ENCODE data around the gene DLG2.
"Not testable (repeated sequence)": the region's sequence is repeated elsewhere in the genome, so short reads cannot be mapped to it uniquely, and the experiment has no call there.

DLG2 gene

GRCh38 chr11:83601914-83602527 lies 2025.1 kb downstream of the DLG2 start:
- no peak overlapping the region for H3K4me3 ChIP-seq (ENCODE audit: low read depth, low read length)
- CTCF ChIA-PET, result no interaction called here
- no peak for TF ChIP-seq CTCF (IDR thresholded peaks at IDR 0.05; ENCODE audit: insufficient read depth, low read length, missing control alignments)
- POLR2A ChIA-PET, result no interaction called here
- DNase-seq (ENCODE audit: low read depth, low spot score), result no peak

- ChIA-PET CTCF (no interaction called here), POLR2A (no interaction called here)
- H3K4me3 ChIP-seq (ENCODE audit: low read depth, low read length), result no peak overlapping the region
- DNase-seq (ENCODE audit: low read depth, low spot score), result no peak
- no peak for TF ChIP-seq CTCF (IDR thresholded peaks at IDR 0.05; ENCODE audit: insufficient read depth, low read length, missing control alignments)
Measured at GRCh38 chr11:83601201-83601913, 2025.8 kb downstream of the DLG2 start.

GRCh38 chr11:83600661-83601060 lies 2026.5 kb downstream of the DLG2 start:
- DNase-seq (ENCODE audit: low read depth, low spot score), result no peak
- ChIA-PET CTCF (no interaction called here), POLR2A (no interaction called here)
- no peak overlapping the region for H3K4me3 ChIP-seq (ENCODE audit: low read depth, low read length)
- no peak for TF ChIP-seq CTCF (IDR thresholded peaks at IDR 0.05; ENCODE audit: insufficient read depth, low read length, missing control alignments)

- ChIA-PET POLR2A (no interaction called here), CTCF (no interaction called here)
- no peak for DNase-seq (ENCODE audit: low read depth, low spot score)
- H3K4me3 ChIP-seq (ENCODE audit: low read depth, low read length), result no peak overlapping the region
- no peak for TF ChIP-seq CTCF (IDR thresholded peaks at IDR 0.05; ENCODE audit: insufficient read depth, low read length, missing control alignments)
Measured at GRCh38 chr11:83599066-83599465, 2028.1 kb downstream of the DLG2 start.

- POLR2A ChIA-PET, result interaction anchor here (0.6 kb wide), 1 partner anchor 373 kb away, joined by 3 read pairs; no protein-coding TSS in a partner anchor
Measured at GRCh38 chr11:83587797-83588196, 2039.3 kb downstream of the DLG2 start.

GRCh38 chr11:83583757-83584366 lies 2043.3 kb downstream of the DLG2 start:
- TF ChIP-seq CTCF (IDR thresholded peaks at IDR 0.05; ENCODE audit: insufficient read depth, low read length, missing control alignments), result no peak
- ChIA-PET CTCF (no interaction called here), POLR2A (no interaction called here)
- H3K4me3 ChIP-seq (ENCODE audit: low read depth, low read length), result no peak overlapping the region
- DNase-seq (ENCODE audit: low read depth, low spot score), result peak; percentile 24

More at GRCh38 chr11:83587797-83588196, 2039.3 kb downstream of the DLG2 start:
- H3K4me3 ChIP-seq (ENCODE audit: low read depth, low read length); DNase-seq (ENCODE audit: low read depth, low spot score); CTCF ChIA-PET: not testable (repeated sequence)
